ENCODE data around the gene TIGIT.

The TIGIT gene

DNA sequence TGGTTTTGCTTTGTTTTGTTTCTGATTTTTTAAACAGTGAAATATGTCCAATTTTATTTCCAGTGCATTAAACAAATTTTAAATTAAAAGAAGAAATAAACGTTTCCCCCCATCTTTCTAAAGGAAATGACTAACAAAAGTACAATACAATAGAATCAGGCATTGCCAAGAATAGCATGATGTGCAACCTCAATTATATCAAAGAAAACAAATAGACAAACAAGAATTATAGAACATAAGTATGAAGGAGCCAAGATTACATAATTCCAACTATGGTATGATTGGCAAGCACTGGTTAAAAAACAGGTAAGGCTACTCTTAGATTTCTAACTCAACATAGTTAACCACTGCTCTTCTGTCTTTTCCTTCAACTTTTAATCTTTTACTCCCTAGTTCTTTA, 26.4 kb downstream of the TIGIT start:
- TF ChIP-seq, protein P1, sequence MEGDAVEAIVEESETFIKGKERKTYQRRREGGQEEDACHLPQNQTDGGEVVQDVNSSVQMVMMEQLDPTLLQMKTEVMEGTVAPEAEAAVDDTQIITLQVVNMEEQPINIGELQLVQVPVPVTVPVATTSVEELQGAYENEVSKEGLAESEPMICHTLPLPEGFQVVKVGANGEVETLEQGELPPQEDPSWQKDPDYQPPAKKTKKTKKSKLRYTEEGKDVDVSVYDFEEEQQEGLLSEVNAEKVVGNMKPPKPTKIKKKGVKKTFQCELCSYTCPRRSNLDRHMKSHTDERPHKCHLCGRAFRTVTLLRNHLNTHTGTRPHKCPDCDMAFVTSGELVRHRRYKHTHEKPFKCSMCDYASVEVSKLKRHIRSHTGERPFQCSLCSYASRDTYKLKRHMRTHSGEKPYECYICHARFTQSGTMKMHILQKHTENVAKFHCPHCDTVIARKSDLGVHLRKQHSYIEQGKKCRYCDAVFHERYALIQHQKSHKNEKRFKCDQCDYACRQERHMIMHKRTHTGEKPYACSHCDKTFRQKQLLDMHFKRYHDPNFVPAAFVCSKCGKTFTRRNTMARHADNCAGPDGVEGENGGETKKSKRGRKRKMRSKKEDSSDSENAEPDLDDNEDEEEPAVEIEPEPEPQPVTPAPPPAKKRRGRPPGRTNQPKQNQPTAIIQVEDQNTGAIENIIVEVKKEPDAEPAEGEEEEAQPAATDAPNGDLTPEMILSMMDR (IDR thresholded peaks at IDR 0.05; ENCODE audit: low read length, missing control alignments) = no peak
- H3K4me3 ChIP-seq (replicated peaks; ENCODE audit: low read depth, low read length) = no peak overlapping the region
- peak; percentile 80 for DNase-seq (ENCODE audit: low read depth)

DNA sequence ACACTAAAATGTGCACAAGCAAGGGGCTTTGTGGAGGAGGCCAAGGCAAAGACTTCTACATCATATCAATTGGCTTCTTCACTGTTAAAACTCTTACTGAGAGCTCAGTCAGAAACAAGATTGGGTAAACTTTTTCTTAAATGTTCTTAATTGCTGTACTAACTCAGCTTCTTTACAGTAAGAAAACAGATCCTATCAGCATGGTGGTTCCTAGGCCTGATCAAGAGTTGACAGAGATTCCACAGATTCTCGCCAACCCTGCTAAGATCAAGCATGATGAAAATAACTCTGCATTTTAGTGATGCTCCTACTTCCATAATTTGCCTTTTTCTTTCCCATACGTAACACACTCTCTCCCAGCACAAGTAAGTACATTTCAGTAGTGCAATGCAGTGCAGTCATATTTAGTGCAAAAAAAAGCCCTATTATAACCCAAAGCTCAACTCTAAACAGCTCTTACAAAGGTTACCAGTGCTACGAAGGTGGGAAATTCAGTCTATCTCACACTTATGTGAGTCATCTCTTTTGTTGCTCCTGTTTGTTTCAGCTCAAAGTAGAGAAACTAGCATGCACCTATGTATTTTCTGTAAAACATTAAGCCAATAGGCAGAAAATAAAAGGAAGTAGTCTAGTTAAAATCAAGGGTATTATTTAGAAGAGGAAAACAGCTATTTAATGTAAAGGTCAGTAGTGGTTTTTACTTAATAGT, 29.9 kb downstream of the TIGIT start:
- no peak for DNase-seq (ENCODE audit: low read depth)
- H3K4me3 ChIP-seq (replicated peaks; ENCODE audit: low read depth, low read length) = no peak overlapping the region
- TF ChIP-seq, protein P1 (IDR thresholded peaks at IDR 0.05; ENCODE audit: low read length, missing control alignments) = no peak

DNA sequence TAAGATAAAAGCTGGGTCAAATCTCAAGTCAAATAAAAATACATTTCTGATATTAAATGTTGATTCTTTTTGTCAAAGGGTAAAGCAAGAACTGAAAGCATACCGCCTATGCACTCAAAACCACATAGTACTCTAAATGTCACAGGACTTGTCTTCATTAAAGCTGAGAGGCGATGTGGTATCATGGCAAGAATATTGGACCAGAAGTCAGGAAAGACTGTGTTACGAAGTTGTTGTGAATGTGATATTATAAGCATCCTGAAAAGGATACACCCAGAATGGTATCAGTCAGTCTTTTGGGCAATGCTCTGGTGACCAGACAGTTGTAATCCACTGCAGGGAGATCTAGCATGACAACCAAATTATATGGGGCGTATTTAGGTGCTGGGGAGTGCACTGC, 33.8 kb downstream of the TIGIT start:
- no peak overlapping the region for H3K4me3 ChIP-seq (replicated peaks; ENCODE audit: low read depth, low read length)
- no peak for DNase-seq (ENCODE audit: low read depth)
- TF ChIP-seq, protein P1 (IDR thresholded peaks at IDR 0.05; ENCODE audit: low read length, missing control alignments) = no peak

DNA sequence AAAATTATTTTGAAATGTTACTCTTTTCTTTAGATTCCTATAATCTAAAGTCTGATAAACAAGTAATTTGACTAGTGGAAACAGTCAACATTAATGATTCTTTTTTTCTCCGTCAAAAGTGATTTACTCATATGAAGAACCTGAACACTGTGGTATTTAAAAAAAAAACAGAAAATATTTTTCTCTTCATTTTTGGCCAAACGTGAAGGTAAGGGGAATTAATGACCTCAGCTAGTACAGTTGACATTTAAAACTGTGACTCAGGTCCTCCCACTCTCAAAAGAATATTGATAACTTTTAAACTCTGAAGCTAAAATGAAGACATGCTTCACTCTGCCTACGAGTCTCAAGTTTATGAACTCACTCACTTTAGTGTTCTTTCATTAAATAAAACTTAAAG, 34.5 kb downstream of the TIGIT start:
- no peak for DNase-seq (ENCODE audit: low read depth)
- TF ChIP-seq, protein P1 (IDR thresholded peaks at IDR 0.05; ENCODE audit: low read length, missing control alignments) = no peak

DNA sequence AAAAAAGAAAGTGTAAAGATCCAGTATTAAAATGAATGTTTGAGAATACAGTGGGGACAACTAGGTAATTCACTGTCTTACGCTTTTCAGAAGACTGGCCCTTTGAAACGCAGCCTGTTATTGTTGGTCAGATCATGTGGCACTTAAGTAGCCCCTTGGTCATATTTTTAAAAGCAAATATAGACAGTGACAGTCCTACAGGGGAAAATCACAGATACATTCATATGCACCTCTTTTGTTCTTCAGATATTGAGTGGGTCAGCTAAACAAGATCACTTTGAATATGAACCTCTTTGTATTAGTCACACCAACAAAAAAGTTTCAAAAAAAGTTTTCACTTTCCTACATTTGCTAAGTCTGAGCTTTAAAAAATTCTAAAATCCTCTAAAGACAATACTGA, 36.0 kb downstream of the TIGIT start:
- H3K4me3 ChIP-seq (replicated peaks; ENCODE audit: low read depth, low read length) = no peak overlapping the region
- no peak for DNase-seq (ENCODE audit: low read depth)
- TF ChIP-seq, protein P1 (IDR thresholded peaks at IDR 0.05; ENCODE audit: low read length, missing control alignments) = no peak

More for the DNA sequence above, 34.5 kb downstream of the TIGIT start:
- H3K4me3 ChIP-seq (replicated peaks; ENCODE audit: low read depth, low read length) = no peak overlapping the region

DNA sequence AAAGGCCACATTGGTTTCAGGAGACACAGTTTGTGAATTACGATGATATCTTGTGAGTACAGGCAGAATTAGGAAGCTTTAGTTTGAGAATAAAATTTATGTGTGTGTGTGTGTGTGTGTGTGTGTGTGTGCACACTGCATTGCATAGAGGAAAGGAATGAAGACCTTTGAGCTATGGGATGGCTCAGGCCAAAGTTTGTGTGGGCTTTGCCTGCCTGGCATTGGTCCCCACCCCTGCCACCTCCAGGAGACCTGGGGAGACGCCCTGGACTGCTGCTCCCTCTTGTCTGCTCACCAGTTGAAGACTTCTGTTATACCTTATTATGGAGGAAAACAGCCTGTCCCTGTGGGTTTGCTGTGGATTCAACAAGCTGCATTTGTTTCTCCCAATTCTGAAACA, 37.2 kb downstream of the TIGIT start:
- H3K4me3 ChIP-seq (replicated peaks; ENCODE audit: low read depth, low read length) = no peak overlapping the region
- TF ChIP-seq, protein P1 (IDR thresholded peaks at IDR 0.05; ENCODE audit: low read length, missing control alignments) = no peak
- DNase-seq (ENCODE audit: low read depth) = no peak

DNA sequence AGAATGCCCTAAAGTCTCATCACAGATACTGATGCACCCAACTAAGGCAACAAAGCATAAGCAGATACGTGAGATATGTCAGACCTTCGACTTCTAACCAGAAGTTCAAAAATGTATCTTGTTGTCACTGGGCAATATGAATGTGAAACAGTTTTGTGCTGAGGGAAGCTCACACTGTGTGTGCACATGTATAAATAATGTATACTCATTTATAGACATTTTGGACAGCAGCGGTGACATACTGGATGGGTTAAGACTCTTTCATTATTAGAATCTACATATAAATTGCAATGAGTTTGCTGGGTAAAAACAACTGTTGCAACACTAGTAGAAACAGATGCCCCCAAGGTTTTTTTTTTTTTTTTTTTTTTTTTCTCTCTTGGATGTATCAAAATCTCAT, 37.9 kb downstream of the TIGIT start:
- H3K4me3 ChIP-seq (replicated peaks; ENCODE audit: low read depth, low read length) = no peak overlapping the region
- no peak for DNase-seq (ENCODE audit: low read depth)
- TF ChIP-seq, protein P1 (IDR thresholded peaks at IDR 0.05; ENCODE audit: low read length, missing control alignments) = no peak
